Ascending aorta (tissue), 2 donors: ENCODE results near the gene E2F3. TPM values are rescaled to one million over a fixed set of nuclear protein-coding genes. Genes with fewer than 3 reads are reported as not detected.

Source experiments
- DNase-seq, 2 donors: peaks; one replicate each; pipeline ENCODE4 v3.0.0-alpha.2; 2019; ENCODE audit warnings: low spot score in 2 of 2
- H3K27ac ChIP-seq, 2 donors: fragments of 200-600 bp; sonication (generic); one replicate each; pipeline ENCODE4 v1.5.1; 2016 to 2017; ENCODE audit warnings: mild to moderate bottlenecking in 1 of 2
- H3K27me3 ChIP-seq: fragments of 200-600 bp; sonication (generic); one replicate; pipeline ENCODE4 v1.5.1; 2017
- H3K36me3 ChIP-seq, 2 donors: fragments of 200-600 bp; sonication (generic); one replicate each; pipeline ENCODE4 v1.5.1; 2016
- H3K4me1 ChIP-seq, 2 donors: fragments of 200-600 bp; sonication (generic); one replicate each; pipeline ENCODE4 v1.5.1; 2016 to 2017; ENCODE audit warnings: mild to moderate bottlenecking in 1 of 2
- H3K4me3 ChIP-seq, 2 donors: fragments of 200-600 bp; sonication (generic); one replicate each; pipeline ENCODE4 v1.5.1; 2016 to 2017; ENCODE audit warnings: mild to moderate bottlenecking in 1 of 2
- H3K9me3 ChIP-seq, 2 donors: fragments of 200-600 bp; sonication (generic); one replicate each; pipeline ENCODE4 v1.5.1; 2016
- intact Hi-C: fragments of 100-400 bp; cut with DNase I; formaldehyde crosslinking; loops from one replicate; pipeline ENCODE4 v1.15.1; 2023
- total RNA-seq: library from RNA; depleted of rRNA; stranded (reverse); fragments of >200 nt; gene quantifications from one replicate; pipeline ENCODE4 v1.1.0, GENCODE V29; 2016
- TF ChIP-seq, protein P1 (sequence below), 3 experiments: fragments of 200-600 bp in 2 of 3; fragments of 450-650 bp in 1 of 3; sonication (generic) in 2 of 3; IDR thresholded peaks; one replicate each; pipeline ENCODE4 v1.5.1; 2016 to 2019; ENCODE audit warnings: antibody characterized with exemption in 3 of 3, mild to moderate bottlenecking in 1 of 3, moderate library complexity in 1 of 3

Gene E2F3
- total RNA-seq, 1 donor from 2014 or later = 1.1 TPM

DNA sequence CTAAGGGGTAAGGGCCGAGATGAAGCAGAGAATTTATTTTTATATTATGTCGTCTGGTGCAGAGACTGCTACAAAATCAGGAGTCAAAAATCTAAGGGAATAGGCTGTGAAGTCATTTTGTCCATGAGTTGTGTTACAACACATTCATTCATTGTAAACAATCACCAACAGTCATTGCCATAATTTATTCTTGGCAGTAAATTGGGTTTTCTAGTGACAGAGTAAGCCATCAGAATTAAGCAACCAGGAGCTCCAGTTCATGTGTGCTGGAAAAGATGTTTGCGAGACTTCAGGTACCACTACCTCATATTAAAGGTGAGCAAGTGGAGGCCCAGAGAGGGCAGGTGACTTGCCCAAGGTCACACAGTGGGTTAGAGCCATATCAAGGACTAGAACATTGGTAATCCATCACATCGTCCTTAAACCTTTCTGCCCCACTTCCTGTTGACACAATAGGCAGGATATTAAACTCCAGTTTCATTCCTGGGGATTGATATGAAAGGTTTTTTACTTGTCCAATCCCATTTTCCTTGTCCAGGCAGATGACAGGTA, 46.0 kb downstream of the E2F3 start:
- DNase-seq = no peak
- H3K4me1 ChIP-seq = peaks cover 0 to 4% of the 10 kb centered on the region in 2 donors
- H3K4me3 ChIP-seq = no peak overlapping the region
- no peaks in the 10 kb centered on the region for H3K9me3 ChIP-seq
- intact Hi-C loops = no loop called here
- H3K27ac ChIP-seq = no peak overlapping the region
- TF ChIP-seq, protein P1, sequence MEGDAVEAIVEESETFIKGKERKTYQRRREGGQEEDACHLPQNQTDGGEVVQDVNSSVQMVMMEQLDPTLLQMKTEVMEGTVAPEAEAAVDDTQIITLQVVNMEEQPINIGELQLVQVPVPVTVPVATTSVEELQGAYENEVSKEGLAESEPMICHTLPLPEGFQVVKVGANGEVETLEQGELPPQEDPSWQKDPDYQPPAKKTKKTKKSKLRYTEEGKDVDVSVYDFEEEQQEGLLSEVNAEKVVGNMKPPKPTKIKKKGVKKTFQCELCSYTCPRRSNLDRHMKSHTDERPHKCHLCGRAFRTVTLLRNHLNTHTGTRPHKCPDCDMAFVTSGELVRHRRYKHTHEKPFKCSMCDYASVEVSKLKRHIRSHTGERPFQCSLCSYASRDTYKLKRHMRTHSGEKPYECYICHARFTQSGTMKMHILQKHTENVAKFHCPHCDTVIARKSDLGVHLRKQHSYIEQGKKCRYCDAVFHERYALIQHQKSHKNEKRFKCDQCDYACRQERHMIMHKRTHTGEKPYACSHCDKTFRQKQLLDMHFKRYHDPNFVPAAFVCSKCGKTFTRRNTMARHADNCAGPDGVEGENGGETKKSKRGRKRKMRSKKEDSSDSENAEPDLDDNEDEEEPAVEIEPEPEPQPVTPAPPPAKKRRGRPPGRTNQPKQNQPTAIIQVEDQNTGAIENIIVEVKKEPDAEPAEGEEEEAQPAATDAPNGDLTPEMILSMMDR (IDR thresholded peaks at IDR 0.05) = no peak
- no peaks in the 10 kb centered on the region for H3K27me3 ChIP-seq
- H3K36me3 ChIP-seq = no peaks in the 10 kb centered on the region

DNA sequence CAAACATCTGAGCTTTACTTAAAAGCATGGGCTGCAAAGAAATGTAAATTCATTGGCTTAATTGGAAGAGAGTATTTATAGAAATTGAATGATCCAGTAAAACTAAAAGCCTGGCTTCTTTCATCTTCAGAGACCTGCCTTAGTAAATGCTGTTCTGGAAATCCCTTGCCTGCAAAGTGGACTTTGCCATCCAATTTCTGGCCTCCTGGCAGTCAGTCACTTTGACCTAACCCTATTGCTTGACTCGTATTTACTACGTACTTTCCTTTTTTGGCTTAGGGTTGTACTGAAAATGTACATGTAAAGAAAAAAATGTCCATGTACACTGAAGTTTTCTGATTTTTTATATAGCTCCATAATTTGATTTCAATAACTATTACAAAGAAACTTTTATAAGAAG, 47.1 kb downstream of the E2F3 start:
- Histone ChIP-seq H3K27me3 (no peaks in the 10 kb centered on the region), H3K27ac (no peak overlapping the region), H3K9me3 (no peaks in the 10 kb centered on the region), H3K4me3 (no peak overlapping the region), H3K4me1 (peaks cover 0 to 4% of the 10 kb centered on the region in 2 donors), H3K36me3 (no peaks in the 10 kb centered on the region)
- intact Hi-C loops = no loop called here
- TF ChIP-seq, protein P1 (IDR thresholded peaks at IDR 0.05) = no peak
- no peak for DNase-seq

DNA sequence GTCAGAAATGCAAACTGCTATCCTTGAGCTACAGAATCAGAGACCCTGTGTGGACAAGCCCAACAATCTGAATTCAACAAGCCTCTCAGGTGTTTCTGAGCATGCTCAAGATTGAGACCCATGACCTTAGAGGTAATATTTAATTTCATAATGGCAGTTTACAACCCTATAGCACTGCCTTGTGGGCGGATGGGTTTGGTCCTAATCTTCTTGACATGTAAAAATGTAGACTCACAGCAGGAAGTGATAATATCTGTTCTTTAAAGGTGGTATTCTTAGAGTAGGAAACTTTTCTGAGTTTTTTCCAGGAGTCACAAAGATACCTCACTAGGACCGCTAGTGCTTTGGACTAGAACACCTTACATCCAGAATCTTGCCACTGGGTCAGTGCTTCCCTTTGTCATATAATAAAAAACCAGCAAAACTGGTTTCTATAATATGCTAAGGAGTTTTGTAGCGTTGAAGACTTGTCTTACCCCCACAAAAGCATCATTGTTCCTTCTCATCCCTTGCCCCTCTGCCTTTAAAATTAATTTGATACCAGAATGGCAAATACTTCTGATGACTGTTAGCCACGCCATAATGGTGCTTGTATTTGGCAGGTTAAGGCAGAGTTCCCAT, 52.6 kb downstream of the E2F3 start:
- Histone ChIP-seq H3K9me3 (no peaks in the 10 kb centered on the region), H3K27ac (no peak overlapping the region), H3K36me3 (no peaks in the 10 kb centered on the region), H3K27me3 (no peaks in the 10 kb centered on the region), H3K4me3 (no peak overlapping the region), H3K4me1 (peaks cover 6 to 25% of the 10 kb centered on the region in 2 donors)
- intact Hi-C loops = no loop called here
- TF ChIP-seq, protein P1 (IDR thresholded peaks at IDR 0.05) = no peak
- no peak for DNase-seq

DNA sequence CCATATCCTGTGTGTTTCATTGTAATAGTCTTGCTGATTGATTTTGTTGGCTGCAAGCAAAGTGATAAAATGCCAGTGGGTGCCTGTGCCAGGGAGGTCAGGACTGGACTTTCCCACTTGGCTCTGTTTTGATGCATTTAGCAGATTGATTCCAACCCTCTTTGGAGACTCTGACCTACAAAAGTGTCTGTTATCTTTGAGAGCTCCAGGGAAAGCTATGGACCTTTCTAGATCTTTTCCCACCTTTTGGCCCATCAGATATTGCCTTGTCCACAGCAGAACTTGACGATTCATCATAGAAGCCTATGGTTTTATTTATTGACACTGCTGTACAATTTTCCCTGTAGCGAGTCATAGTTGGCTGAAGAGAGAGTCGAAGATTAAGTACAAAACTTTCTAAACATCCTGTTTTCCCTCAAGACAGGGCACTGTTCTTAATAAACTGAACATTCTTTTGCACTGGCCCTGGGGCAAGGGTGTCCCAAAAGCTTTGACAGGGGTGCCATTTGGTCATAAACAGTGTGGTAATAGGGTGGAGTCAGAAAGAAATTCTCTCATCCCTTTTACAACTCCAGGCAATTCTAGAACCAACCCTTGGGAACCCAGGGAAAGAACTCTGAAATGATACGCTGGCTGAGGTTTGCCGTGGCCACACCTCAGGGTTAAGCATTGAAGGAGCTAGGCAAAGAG, 53.7 kb downstream of the E2F3 start:
- Histone ChIP-seq H3K27ac (peak overlapping the region in 1 of 2 donors; percentile 42), H3K36me3 (no peaks in the 10 kb centered on the region), H3K9me3 (no peaks in the 10 kb centered on the region), H3K27me3 (no peaks in the 10 kb centered on the region), H3K4me3 (no peak overlapping the region), H3K4me1 (peaks cover 6 to 25% of the 10 kb centered on the region in 2 donors)
- intact Hi-C loops = no loop called here
- TF ChIP-seq, protein P1 (IDR thresholded peaks at IDR 0.05) = no peak
- no peak for DNase-seq

DNA sequence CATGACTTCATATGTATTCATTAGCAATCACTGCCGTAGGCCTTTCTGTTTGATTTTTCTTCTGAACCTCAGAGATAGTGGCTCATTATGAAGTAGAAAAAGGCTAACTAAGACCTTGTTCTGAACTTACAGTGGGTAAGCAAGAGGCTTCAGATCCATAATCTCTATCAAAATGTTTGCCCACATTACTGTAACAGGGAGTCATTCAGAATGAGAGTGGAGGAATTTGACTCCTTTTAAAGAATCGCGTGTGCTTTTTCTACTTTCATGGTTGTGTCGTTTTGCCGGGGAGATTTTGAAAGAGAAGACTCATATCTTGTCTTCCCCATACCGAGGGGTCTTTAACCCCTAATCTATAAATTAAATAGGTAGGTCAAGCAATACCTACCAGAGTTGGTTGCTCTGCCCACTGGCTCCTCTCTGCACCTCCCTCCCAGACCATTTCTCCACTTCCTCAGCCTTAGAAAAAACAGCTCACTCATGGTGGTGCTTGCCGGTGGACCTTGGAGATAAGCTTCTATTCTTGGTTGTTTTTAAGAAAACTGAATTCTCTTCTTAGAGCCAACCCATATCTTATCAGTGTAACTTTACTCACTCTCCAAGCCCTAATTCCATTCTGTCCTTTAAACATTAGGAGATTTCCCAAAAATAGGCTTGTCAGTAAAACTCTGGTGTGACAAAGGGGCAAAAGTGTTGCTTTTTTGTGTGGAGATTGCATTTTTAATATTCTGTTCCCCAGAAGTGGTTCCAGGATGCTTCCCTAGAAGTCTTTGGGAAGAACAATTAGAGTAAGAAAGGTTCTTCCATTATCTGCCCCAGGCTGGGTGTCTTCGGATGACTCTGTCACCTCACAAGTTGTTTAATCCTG, 56.6 kb downstream of the E2F3 start:
- DNase-seq = no peak
- peak overlapping the region; percentile 15 to 53 for H3K27ac ChIP-seq
- no peaks in the 10 kb centered on the region for H3K27me3 ChIP-seq
- TF ChIP-seq, protein P1 (IDR thresholded peaks at IDR 0.05) = no peak
- peaks cover 6 to 25% of the 10 kb centered on the region in 2 donors for H3K4me1 ChIP-seq
- H3K9me3 ChIP-seq = no peaks in the 10 kb centered on the region
- intact Hi-C loops = no loop called here
- no peaks in the 10 kb centered on the region for H3K36me3 ChIP-seq
- no peak overlapping the region for H3K4me3 ChIP-seq
